Common myeloid progenitor, CD34-positive (primary cell): ENCODE measurements around the gene C17orf100.

ENCODE experiments used
- CTCF ChIA-PET: fragments of 350-600 bp; sonication (Branson Sonifier 250); formaldehyde crosslinking; loops from one replicate; lab custom pipeline; 2021; ENCODE audit warnings: antibody characterized with exemption; lab: Charles Lee
- POLR2A ChIA-PET: fragments of 350-600 bp; sonication (Branson Sonifier 250); formaldehyde crosslinking; loops from one replicate; lab custom pipeline; 2021; ENCODE audit warnings: antibody characterized with exemption; lab: Charles Lee
- DNase-seq, 3 donors: peaks; one replicate each; pipeline versions ENCODE4 v3.0.0 to v3.0.0-alpha.2; 2013
- H3K27ac ChIP-seq, 2 experiments: 1 replicate in 1 of 2; 2 replicates in 1 of 2; pipeline ENCODE4 v1.7.0; 2013; ENCODE audit warnings: inconsistent platforms in 2 of 2, low read length in 2 of 2, mild to moderate bottlenecking in 2 of 2, low read depth in 1 of 2, moderate library complexity in 1 of 2; ENCODE audit not compliant: severe bottlenecking in 2 of 2, insufficient read depth in 1 of 2, poor library complexity in 1 of 2
- H3K27me3 ChIP-seq, 5 experiments: replicated peaks in 2 of 5; 1 replicate in 3 of 5; 2 replicates in 2 of 5; pipeline versions ENCODE4 v1.6.1 to v1.7.0; 2013; ENCODE audit warnings: low read length in 4 of 5, mild to moderate bottlenecking in 2 of 5, moderate library complexity in 2 of 5, inconsistent platforms in 1 of 5; ENCODE audit not compliant: insufficient read depth in 5 of 5, control insufficient read depth in 4 of 5
- H3K36me3 ChIP-seq, 4 experiments: 1 replicate in 2 of 4; 2 replicates in 2 of 4; pipeline versions ENCODE4 v1.6.1 to v1.7.0; 2013; ENCODE audit warnings: low read length in 3 of 4, control low read depth in 1 of 4, mild to moderate bottlenecking in 1 of 4; ENCODE audit not compliant: control insufficient read depth in 4 of 4, insufficient read depth in 4 of 4
- H3K4me1 ChIP-seq, 4 experiments: 1 replicate in 3 of 4; 2 replicates in 1 of 4; pipeline versions ENCODE4 v1.6.1 to v1.7.1; 2013; ENCODE audit warnings: low read length in 3 of 4, mild to moderate bottlenecking in 3 of 4, control low read depth in 1 of 4, inconsistent platforms in 1 of 4, moderate library complexity in 1 of 4; ENCODE audit not compliant: control insufficient read depth in 4 of 4, insufficient read depth in 4 of 4; ENCODE audit errors: control extremely low read depth in 1 of 4
- H3K4me3 ChIP-seq, 7 experiments: 1 replicate in 4 of 7; 2 replicates in 3 of 7; pipeline versions ENCODE4 v1.5.1 to v1.7.0; 2013; ENCODE audit warnings: mild to moderate bottlenecking in 7 of 7, low read length in 6 of 7, moderate library complexity in 6 of 7, inconsistent platforms in 2 of 7, low read depth in 2 of 7, control low read depth in 1 of 7; ENCODE audit not compliant: insufficient read depth in 4 of 7, control insufficient read depth in 1 of 7; ENCODE audit errors: extremely low read depth in 1 of 7
- H3K9me3 ChIP-seq, 5 experiments: 1 replicate in 4 of 5; 2 replicates in 1 of 5; pipeline versions ENCODE4 v1.6.1 to v1.7.1; 2013; ENCODE audit warnings: low read length in 4 of 5, mild to moderate bottlenecking in 2 of 5, inconsistent platforms in 1 of 5, low read depth in 1 of 5, moderate library complexity in 1 of 5; ENCODE audit not compliant: control insufficient read depth in 4 of 5, insufficient read depth in 2 of 5; ENCODE audit errors: control extremely low read depth in 1 of 5
- WGBS: methylation state at CpG from one replicate; pipeline ENCODE4 v1.1.5; 2013; ENCODE audit not compliant: insufficient coverage; 5-methylcytosine and 5-hydroxymethylcytosine counted together

C17orf100 gene

DNA sequence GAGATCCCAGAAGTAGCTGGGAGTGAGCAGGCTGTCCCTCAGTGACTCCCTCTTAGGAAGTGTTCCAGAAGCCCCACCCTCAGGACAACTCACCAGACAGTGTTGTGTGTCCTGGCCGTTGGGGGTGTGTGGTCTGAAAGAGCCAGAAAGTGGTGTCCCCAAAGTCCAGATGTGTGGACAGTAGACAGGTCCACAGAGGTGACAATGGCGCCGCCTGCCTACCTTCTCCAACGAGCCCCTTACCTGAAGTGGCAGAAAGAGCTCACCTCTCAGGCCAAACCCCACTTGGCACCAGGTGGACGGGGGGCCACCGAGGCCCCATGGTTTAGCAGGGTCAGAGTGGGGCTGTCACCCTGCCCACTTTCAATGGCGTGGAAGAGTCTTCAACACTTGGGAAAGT lies 19.9 kb downstream of the C17orf100 start:
- H3K4me3 ChIP-seq, result no peak overlapping the region
- CTCF ChIA-PET, result interaction anchor here (1.1 to 1.3 kb wide), 2 partner anchors 10 to 44 kb away, joined by 3 to 5 read pairs; no protein-coding TSS in a partner anchor
- POLR2A ChIA-PET, result no interaction called here
- no peak for DNase-seq
- 100% methylated on average over 7 of the region's 7 CpGs for WGBS
- peaks cover 0 to 35% (median 18%) of the 10 kb centered on the region in 5 experiments for H3K27me3 ChIP-seq
- H3K36me3 ChIP-seq, result no peaks in the 10 kb centered on the region
- H3K4me1 ChIP-seq, result peaks cover 0 to 4% (median under 1%) of the 10 kb centered on the region in 4 experiments
- no peaks in the 10 kb centered on the region for H3K9me3 ChIP-seq
- no peak overlapping the region for H3K27ac ChIP-seq

DNA sequence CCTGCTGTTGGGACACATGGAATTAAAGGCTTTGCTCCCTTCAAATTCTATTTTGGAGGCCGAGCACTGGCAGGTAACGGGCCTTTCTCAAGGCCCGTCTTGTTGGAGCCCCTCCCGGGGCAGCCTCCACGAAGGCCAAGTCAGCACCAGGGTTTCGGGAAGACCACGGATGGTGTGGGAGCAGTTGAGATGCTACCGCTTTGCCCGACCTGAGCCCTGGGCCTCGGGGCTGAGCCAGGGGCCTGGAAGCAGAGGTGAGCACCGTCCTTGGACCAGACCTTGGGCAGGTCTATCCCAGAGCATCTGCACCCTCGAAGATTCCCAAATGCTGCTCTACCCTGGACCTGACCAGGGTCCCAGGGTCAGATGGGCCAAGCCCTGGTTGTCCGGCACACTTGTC lies 23.0 kb downstream of the C17orf100 start:
- ChIA-PET CTCF (no interaction called here), POLR2A (no interaction called here)
- DNase-seq, result no peak
- no peaks in the 10 kb centered on the region for H3K36me3 ChIP-seq
- WGBS, result 98% methylated on average over 13 of the region's 13 CpGs
- H3K4me1 ChIP-seq, result peaks cover 0 to 12% (median 11%) of the 10 kb centered on the region in 4 experiments
- H3K27me3 ChIP-seq, result peaks cover 0 to 43% (median 33%) of the 10 kb centered on the region in 5 experiments
- H3K9me3 ChIP-seq, result no peaks in the 10 kb centered on the region
- no peak overlapping the region for H3K27ac ChIP-seq
- H3K4me3 ChIP-seq, result no peak overlapping the region

DNA sequence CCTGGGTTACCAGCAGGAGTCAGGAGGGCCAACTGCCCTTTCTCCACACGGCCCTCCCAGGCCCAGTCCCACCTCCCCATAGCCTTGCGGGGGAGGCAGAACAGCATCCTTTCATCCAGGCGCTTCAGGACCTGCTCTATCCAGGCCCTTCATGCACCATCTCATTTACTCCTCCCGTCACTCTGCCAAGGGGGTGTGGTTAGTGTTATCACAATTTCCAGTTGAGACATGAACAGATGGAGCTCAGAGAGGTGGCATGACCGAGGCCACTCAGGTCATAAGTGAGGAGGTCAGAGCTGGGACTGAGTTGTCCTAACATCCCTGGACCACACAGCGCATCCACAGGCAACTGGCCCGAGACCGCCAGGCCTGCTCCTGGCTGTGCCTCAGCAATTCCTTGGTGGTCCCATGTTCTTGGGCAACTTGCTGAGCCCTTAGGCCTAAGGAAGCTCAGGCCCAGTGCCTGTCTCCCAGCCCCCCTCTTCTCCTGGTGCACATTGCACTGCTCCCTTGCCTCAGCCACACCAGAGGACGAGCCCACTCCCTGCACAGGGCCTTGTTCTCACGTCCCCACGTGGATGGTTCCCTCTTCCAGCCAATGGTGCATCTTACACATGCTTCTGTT lies 23.8 kb downstream of the C17orf100 start:
- POLR2A ChIA-PET, result no interaction called here
- WGBS, result 83% methylated on average over 9 of the region's 11 CpGs
- H3K27me3 ChIP-seq, result peaks cover 0 to 46% (median 33%) of the 10 kb centered on the region in 5 experiments

DNA sequence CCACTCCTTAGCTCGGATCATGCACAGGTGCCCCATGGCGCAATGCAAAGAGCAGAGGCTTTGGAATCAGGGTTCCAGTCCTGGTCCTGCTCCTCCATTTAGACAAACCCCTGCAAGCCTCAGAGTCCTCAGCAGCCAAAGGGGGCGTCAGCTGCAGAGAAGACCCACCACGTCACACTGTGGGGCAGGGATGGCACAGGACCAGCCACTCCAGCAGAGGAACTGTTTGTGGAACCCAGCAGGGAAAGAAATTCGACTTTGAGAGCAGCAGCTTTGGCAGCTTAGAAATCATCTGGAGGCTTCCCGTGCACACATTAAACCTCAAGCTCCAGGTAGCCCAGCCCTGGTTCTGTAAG lies 25.2 kb downstream of the C17orf100 start:
- H3K27me3 ChIP-seq, result peaks cover 0 to 53% (median 26%) of the 10 kb centered on the region in 5 experiments

More for the DNA sequence above, 23.8 kb downstream of the C17orf100 start:
- no peak for DNase-seq
- H3K4me1 ChIP-seq, result peaks cover 0 to 12% (median 11%) of the 10 kb centered on the region in 4 experiments
- no peaks in the 10 kb centered on the region for H3K9me3 ChIP-seq
- H3K36me3 ChIP-seq, result no peaks in the 10 kb centered on the region
- H3K4me3 ChIP-seq, result no peak overlapping the region
- H3K27ac ChIP-seq, result no peak overlapping the region
- CTCF ChIA-PET, result interaction anchor here (0.6 to 4.4 kb wide), 2 partner anchors 8 to 146 kb away, joined by 3 to 19 read pairs; no protein-coding TSS in a partner anchor

DNA sequence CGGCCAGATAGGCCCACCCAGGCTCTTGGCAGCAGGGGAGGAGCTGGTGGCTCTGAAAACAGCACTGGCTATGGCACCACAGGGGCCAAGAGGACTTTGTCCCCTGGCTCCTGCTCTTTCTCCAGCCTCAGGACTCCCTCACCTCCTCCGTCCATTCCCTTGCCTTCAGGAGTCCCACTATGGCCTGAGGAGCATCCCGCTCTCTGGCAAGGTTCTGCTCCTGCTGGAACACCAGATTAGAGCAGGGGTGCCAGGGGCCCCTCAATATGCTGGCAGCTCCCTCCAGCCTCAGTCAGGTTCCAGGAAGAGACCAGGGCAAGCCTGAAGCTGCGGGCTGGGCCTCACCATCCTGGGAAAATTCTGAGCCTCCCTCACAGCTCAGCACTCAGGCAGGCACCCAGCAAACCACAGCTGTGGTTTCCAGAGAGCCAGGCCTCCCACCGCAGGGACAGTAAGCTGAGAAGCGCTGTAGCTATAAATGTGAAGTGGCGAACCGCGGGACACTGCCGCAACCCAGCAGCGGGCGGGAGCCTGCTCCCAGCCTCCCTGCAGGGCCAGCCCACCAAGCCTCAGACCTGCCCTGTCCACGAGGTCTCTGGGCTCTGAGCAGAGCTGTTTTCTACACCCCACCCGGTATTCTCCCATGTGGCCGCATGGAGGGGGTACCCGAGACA lies 25.7 kb downstream of the C17orf100 start:
- H3K27me3 ChIP-seq, result peaks cover 0 to 56% (median 29%) of the 10 kb centered on the region in 5 experiments
- peak; percentile 45 to 78 (median 76) for DNase-seq
- POLR2A ChIA-PET, result interaction anchor here (0.5 to 1.2 kb wide), 3 partner anchors 9 to 1838 kb away, joined by 4 read pairs; no protein-coding TSS in a partner anchor

More for the DNA sequence above, 25.2 kb downstream of the C17orf100 start:
- 87% methylated on average over 5 of the region's 6 CpGs for WGBS
- H3K4me3 ChIP-seq, result no peak overlapping the region
- no peaks in the 10 kb centered on the region for H3K9me3 ChIP-seq
- H3K36me3 ChIP-seq, result no peaks in the 10 kb centered on the region
- POLR2A ChIA-PET, result interaction anchor here (1.2 kb wide), 1 partner anchor 9 kb away, joined by 4 read pairs; no protein-coding TSS in a partner anchor
- no peak overlapping the region for H3K27ac ChIP-seq
- CTCF ChIA-PET, result interaction anchor here (1.4 to 4.4 kb wide), 4 partner anchors 10 to 234 kb away, joined by 3 to 19 read pairs (median 10); no protein-coding TSS in a partner anchor
- no peak for DNase-seq
- peaks cover 0 to 12% (median 11%) of the 10 kb centered on the region in 4 experiments for H3K4me1 ChIP-seq

DNA sequence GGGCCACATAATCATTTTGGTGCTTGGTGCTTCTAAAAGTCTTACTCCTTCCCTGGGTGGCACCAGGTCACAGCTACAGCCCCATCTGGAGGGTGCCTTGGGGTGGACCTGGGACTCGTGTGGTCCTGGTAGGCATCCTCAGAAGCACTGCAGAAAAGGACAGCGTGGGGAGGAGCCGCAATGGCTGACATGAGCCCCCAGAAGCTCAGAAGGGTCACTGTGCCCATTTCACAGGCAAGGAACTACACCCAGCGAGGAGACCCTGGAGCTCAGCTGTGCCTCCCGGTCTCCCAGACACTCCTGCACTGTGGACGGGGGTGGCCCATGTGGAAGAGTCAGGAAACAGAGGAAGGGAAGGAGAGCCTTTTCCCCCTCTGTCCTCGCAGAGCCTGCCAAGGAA lies 26.4 kb downstream of the C17orf100 start:
- no peak overlapping the region for H3K4me3 ChIP-seq
- DNase-seq, result no peak
- WGBS, result 93% methylated on average over 4 of the region's 7 CpGs
- peaks cover 0 to 12% (median 11%) of the 10 kb centered on the region in 4 experiments for H3K4me1 ChIP-seq
- H3K9me3 ChIP-seq, result no peaks in the 10 kb centered on the region
- CTCF ChIA-PET, result interaction anchor here (0.8 to 4.4 kb wide), 5 partner anchors 11 to 233 kb away, joined by 3 to 19 read pairs (median 7); no protein-coding TSS in a partner anchor
- no peak overlapping the region for H3K27ac ChIP-seq
- POLR2A ChIA-PET, result interaction anchor here (0.5 to 1.2 kb wide), 3 partner anchors 10 to 1839 kb away, joined by 4 read pairs; no protein-coding TSS in a partner anchor
- H3K27me3 ChIP-seq, result peaks cover 0 to 56% (median 36%) of the 10 kb centered on the region in 5 experiments
- no peaks in the 10 kb centered on the region for H3K36me3 ChIP-seq

More for the DNA sequence above, 25.7 kb downstream of the C17orf100 start:
- no peaks in the 10 kb centered on the region for H3K36me3 ChIP-seq
- H3K9me3 ChIP-seq, result no peaks in the 10 kb centered on the region
- H3K27ac ChIP-seq, result no peak overlapping the region
- H3K4me3 ChIP-seq, result no peak overlapping the region
- CTCF ChIA-PET, result interaction anchor here (0.8 to 4.4 kb wide), 5 partner anchors 10 to 234 kb away, joined by 3 to 19 read pairs (median 7); no protein-coding TSS in a partner anchor
- peaks cover 0 to 12% (median 11%) of the 10 kb centered on the region in 4 experiments for H3K4me1 ChIP-seq
- 27% methylated on average over 16 of the region's 16 CpGs for WGBS
